HCT116 (cell line): ENCODE data around the gene COL18A1.

ENCODE experiments used
- EZH2 ChIP-seq: fragments of 200-600 bp; sonication (generic); IDR thresholded peaks from 2 replicates; pipeline ENCODE4 v1.6.1; 2017; ENCODE audit warnings: antibody characterized with exemption, mixed run types
- JUND ChIP-seq: IDR thresholded peaks from 2 replicates; pipeline ENCODE4 v1.6.1; 2012
- MAX ChIP-seq: IDR thresholded peaks from 2 replicates; pipeline ENCODE4 v1.6.1; 2012
- POLR2A ChIP-seq: IDR thresholded peaks from 2 replicates; pipeline ENCODE4 v1.7.0; 2011; ENCODE audit warnings: borderline replicate concordance; ENCODE audit not compliant: insufficient read depth, insufficient read length; ENCODE audit errors: extremely low read depth
- SRF ChIP-seq: IDR thresholded peaks from 2 replicates; pipeline ENCODE4 v1.6.1; 2012; ENCODE audit warnings: low read depth
- TF ChIP-seq, protein P1 (sequence below), 3 experiments: fragments of 200-600 bp in 1 of 3; sonication (generic) in 1 of 3; IDR thresholded peaks in 2 of 3; conservative IDR thresholded peaks in 1 of 3; 2 replicates each; pipeline ENCODE4 v1.5.1; 2012 to 2017; ENCODE audit warnings: low read depth in 2 of 3, low read length in 2 of 3, antibody characterized with exemption in 1 of 3, borderline replicate concordance in 1 of 3, control low read depth in 1 of 3, mild to moderate bottlenecking in 1 of 3, mixed read lengths in 1 of 3, mixed run types in 1 of 3, moderate library complexity in 1 of 3; ENCODE audit not compliant: insufficient read depth in 1 of 3

- TF ChIP-seq POLR2A (no peak), EZH2 (no peak), MAX (no peak), SRF (no peak), JUND (no peak)
- TF ChIP-seq, protein P1, sequence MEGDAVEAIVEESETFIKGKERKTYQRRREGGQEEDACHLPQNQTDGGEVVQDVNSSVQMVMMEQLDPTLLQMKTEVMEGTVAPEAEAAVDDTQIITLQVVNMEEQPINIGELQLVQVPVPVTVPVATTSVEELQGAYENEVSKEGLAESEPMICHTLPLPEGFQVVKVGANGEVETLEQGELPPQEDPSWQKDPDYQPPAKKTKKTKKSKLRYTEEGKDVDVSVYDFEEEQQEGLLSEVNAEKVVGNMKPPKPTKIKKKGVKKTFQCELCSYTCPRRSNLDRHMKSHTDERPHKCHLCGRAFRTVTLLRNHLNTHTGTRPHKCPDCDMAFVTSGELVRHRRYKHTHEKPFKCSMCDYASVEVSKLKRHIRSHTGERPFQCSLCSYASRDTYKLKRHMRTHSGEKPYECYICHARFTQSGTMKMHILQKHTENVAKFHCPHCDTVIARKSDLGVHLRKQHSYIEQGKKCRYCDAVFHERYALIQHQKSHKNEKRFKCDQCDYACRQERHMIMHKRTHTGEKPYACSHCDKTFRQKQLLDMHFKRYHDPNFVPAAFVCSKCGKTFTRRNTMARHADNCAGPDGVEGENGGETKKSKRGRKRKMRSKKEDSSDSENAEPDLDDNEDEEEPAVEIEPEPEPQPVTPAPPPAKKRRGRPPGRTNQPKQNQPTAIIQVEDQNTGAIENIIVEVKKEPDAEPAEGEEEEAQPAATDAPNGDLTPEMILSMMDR (IDR thresholded peaks at IDR 0.05 in 2 of 3, conservative IDR thresholded peaks at IDR 0.05 in 1 of 3; ENCODE audit: borderline replicate concordance in 1 of 3, insufficient read depth in 1 of 3, low read depth in 2 of 3, low read length in 2 of 3), result no peak
Observed at GRCh38 chr21:45396620-45396995, 8.4 kb upstream of the COL18A1 start.
